Duodenal mucosa (tissue), 2 donors: ENCODE measurements around the gene TRMT1.

Source experiments
- H3K27ac ChIP-seq: one replicate; pipeline ENCODE4 v1.7.0; 2013; ENCODE audit warnings: low read depth, low read length
- H3K27me3 ChIP-seq, 2 donors: one replicate each; pipeline ENCODE4 v1.7.0; 2013; ENCODE audit warnings: low read length in 2 of 2, control low read depth in 1 of 2; ENCODE audit not compliant: insufficient read depth in 2 of 2, control insufficient read depth in 1 of 2
- H3K36me3 ChIP-seq, 2 donors: one replicate each; pipeline ENCODE4 v1.7.0; 2013; ENCODE audit warnings: low read length in 2 of 2, control low read depth in 1 of 2; ENCODE audit not compliant: insufficient read depth in 2 of 2, control insufficient read depth in 1 of 2
- H3K4me1 ChIP-seq, 2 donors: one replicate each; pipeline ENCODE4 v1.7.0; 2013; ENCODE audit warnings: low read length in 2 of 2, control low read depth in 1 of 2; ENCODE audit not compliant: insufficient read depth in 2 of 2, control insufficient read depth in 1 of 2
- H3K4me3 ChIP-seq, 2 donors: one replicate each; pipeline ENCODE4 v1.7.0; 2013; ENCODE audit warnings: low read length in 2 of 2, low read depth in 1 of 2
- H3K9ac ChIP-seq, 2 donors: one replicate each; pipeline ENCODE4 v1.7.0; 2013; ENCODE audit warnings: low read length in 2 of 2, low read depth in 1 of 2
- H3K9me3 ChIP-seq, 2 donors: one replicate each; pipeline ENCODE4 v1.7.0; 2013; ENCODE audit warnings: low read length in 2 of 2, control low read depth in 1 of 2; ENCODE audit not compliant: control insufficient read depth in 1 of 2

Gene TRMT1

GRCh38 chr19:13090511-13091231, 25.9 kb downstream of the TRMT1 start:
- Histone ChIP-seq H3K9ac (no peak overlapping the region), H3K36me3 (peaks cover 5 to 9% of the 10 kb centered on the region in 2 donors), H3K4me1 (peaks cover 12 to 16% of the 10 kb centered on the region in 2 donors), H3K27ac (peak overlapping the region; percentile 20), H3K4me3 (no peak overlapping the region), H3K27me3 (peaks cover 0 to 4% of the 10 kb centered on the region in 2 donors), H3K9me3 (no peaks in the 10 kb centered on the region)

- Histone ChIP-seq H3K9ac (no peak overlapping the region), H3K27me3 (peaks cover 0 to 4% of the 10 kb centered on the region in 2 donors), H3K27ac (no peak overlapping the region)
Observed at GRCh38 chr19:13089857-13090507, 26.6 kb downstream of the TRMT1 start.

GRCh38 chr19:13089139-13089856, 27.2 kb downstream of the TRMT1 start:
- peaks cover 5 to 17% of the 10 kb centered on the region in 2 donors for H3K4me1 ChIP-seq
- peaks cover 5 to 9% of the 10 kb centered on the region in 2 donors for H3K36me3 ChIP-seq
- no peak overlapping the region for H3K4me3 ChIP-seq
- no peaks in the 10 kb centered on the region for H3K27me3 ChIP-seq
- H3K9ac ChIP-seq, result no peak overlapping the region
- H3K9me3 ChIP-seq, result no peaks in the 10 kb centered on the region
- no peak overlapping the region for H3K27ac ChIP-seq

More at GRCh38 chr19:13089857-13090507, 26.6 kb downstream of the TRMT1 start:
- Histone ChIP-seq H3K36me3 (peaks cover 5 to 9% of the 10 kb centered on the region in 2 donors), H3K4me3 (no peak overlapping the region), H3K9me3 (no peaks in the 10 kb centered on the region), H3K4me1 (peaks cover 12 to 23% of the 10 kb centered on the region in 2 donors)

- H3K36me3 ChIP-seq, result peaks cover 10 to 19% of the 10 kb centered on the region in 2 donors
- no peaks in the 10 kb centered on the region for H3K9me3 ChIP-seq
- H3K4me1 ChIP-seq, result peaks cover 0 to 12% of the 10 kb centered on the region in 2 donors
- no peaks in the 10 kb centered on the region for H3K27me3 ChIP-seq
- no peak overlapping the region for H3K27ac ChIP-seq
- no peak overlapping the region for H3K4me3 ChIP-seq
- H3K9ac ChIP-seq, result no peak overlapping the region
Observed at GRCh38 chr19:13087795-13088537, 28.6 kb downstream of the TRMT1 start.

- Histone ChIP-seq H3K27ac (no peak overlapping the region), H3K9me3 (no peaks in the 10 kb centered on the region), H3K36me3 (peaks cover 10 to 22% of the 10 kb centered on the region in 2 donors), H3K9ac (no peak overlapping the region), H3K27me3 (no peaks in the 10 kb centered on the region), H3K4me1 (peaks cover 0 to 12% of the 10 kb centered on the region in 2 donors), H3K4me3 (no peak overlapping the region)
Observed at GRCh38 chr19:13087295-13087694, 29.2 kb downstream of the TRMT1 start.

- peaks cover 10 to 22% of the 10 kb centered on the region in 2 donors for H3K36me3 ChIP-seq
- H3K9me3 ChIP-seq, result no peaks in the 10 kb centered on the region
- H3K4me3 ChIP-seq, result no peak overlapping the region
- peaks cover 0 to 12% of the 10 kb centered on the region in 2 donors for H3K4me1 ChIP-seq
- no peak overlapping the region for H3K9ac ChIP-seq
- no peaks in the 10 kb centered on the region for H3K27me3 ChIP-seq
- H3K27ac ChIP-seq, result no peak overlapping the region
Observed at GRCh38 chr19:13086341-13086740, 30.2 kb downstream of the TRMT1 start.

- Histone ChIP-seq H3K27ac (no peak overlapping the region), H3K9me3 (no peaks in the 10 kb centered on the region), H3K9ac (no peak overlapping the region), H3K4me1 (peaks cover 0 to 12% of the 10 kb centered on the region in 2 donors), H3K36me3 (peaks cover 10 to 22% of the 10 kb centered on the region in 2 donors), H3K27me3 (no peaks in the 10 kb centered on the region), H3K4me3 (no peak overlapping the region)
Observed at GRCh38 chr19:13085666-13086065, 30.9 kb downstream of the TRMT1 start.

- Histone ChIP-seq H3K36me3 (peaks cover 10 to 22% of the 10 kb centered on the region in 2 donors), H3K4me1 (peaks cover 13 to 29% of the 10 kb centered on the region in 2 donors), H3K9ac (no peak overlapping the region)
Observed at GRCh38 chr19:13083627-13084026, 32.9 kb downstream of the TRMT1 start.

GRCh38 chr19:13083008-13083404, 33.5 kb downstream of the TRMT1 start:
- Histone ChIP-seq H3K4me3 (no peak overlapping the region), H3K9me3 (no peaks in the 10 kb centered on the region), H3K4me1 (peaks cover 19 to 35% of the 10 kb centered on the region in 2 donors), H3K27me3 (no peaks in the 10 kb centered on the region), H3K9ac (no peak overlapping the region), H3K27ac (no peak overlapping the region), H3K36me3 (peaks cover 10 to 22% of the 10 kb centered on the region in 2 donors)

More at GRCh38 chr19:13083627-13084026, 32.9 kb downstream of the TRMT1 start:
- no peak overlapping the region for H3K27ac ChIP-seq
- H3K27me3 ChIP-seq, result no peaks in the 10 kb centered on the region
- no peak overlapping the region for H3K4me3 ChIP-seq
- no peaks in the 10 kb centered on the region for H3K9me3 ChIP-seq
